Stimulated activated naive CD8-positive, alpha-beta T cell treated with anti-CD3 and anti-CD28 coated beads, Interleukin-15, Interleukin-2, amounts not matched to agents 100 ng/mL and 50 ng/mL, for 24 hours (primary cell): ENCODE results near the gene UTP11.
A peak's percentile ranks its signal among the peaks of the same experiment; 100 is the strongest.

Experiments
- H3K27ac Mint-ChIP-seq: one replicate; pipeline ENCODE4 v1.8.0; 2021; ENCODE audit warnings: mild to moderate bottlenecking, mixed read lengths
- H3K27me3 Mint-ChIP-seq: one replicate; pipeline ENCODE4 v1.8.0; 2021; ENCODE audit warnings: mixed read lengths
- H3K36me3 Mint-ChIP-seq: one replicate; pipeline ENCODE4 v1.8.0; 2021; ENCODE audit warnings: low read depth, mixed read lengths
- H3K4me1 Mint-ChIP-seq: one replicate; pipeline ENCODE4 v1.8.0; 2021; ENCODE audit warnings: low read depth, mixed read lengths
- H3K4me3 Mint-ChIP-seq: one replicate; pipeline ENCODE4 v1.8.0; 2021; ENCODE audit warnings: mild to moderate bottlenecking, mixed read lengths
- H3K9me3 Mint-ChIP-seq: one replicate; pipeline ENCODE4 v1.8.0; 2021; ENCODE audit warnings: mixed read lengths

UTP11 gene

DNA sequence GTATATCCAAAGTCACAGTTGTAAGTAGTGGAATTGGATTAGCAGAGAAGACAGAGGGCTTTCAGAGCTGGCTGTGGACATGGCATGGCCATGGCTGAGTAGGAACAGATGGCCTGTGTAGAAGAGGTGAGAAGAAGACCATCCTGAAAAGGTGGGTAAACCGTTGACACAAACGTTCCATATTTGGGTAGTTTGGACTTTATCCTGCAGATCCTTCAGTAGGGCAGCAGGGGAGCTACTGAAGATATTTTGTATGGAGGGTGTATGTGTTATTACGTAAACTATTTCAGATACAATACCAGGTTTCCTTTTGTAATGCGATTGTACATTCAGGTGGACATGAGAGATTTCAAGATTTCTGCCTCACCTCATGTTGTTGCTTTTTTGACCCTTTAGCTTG lies 1.6 kb downstream of the UTP11 start:
- peak overlapping the region; percentile 97 for H3K4me3 Mint-ChIP-seq
- H3K27ac Mint-ChIP-seq: peak overlapping the region; percentile 24
- no peaks in the 10 kb centered on the region for H3K9me3 Mint-ChIP-seq
- H3K36me3 Mint-ChIP-seq: peaks cover 56% of the 10 kb centered on the region
- peaks cover 79% of the 10 kb centered on the region for H3K4me1 Mint-ChIP-seq
- no peaks in the 10 kb centered on the region for H3K27me3 Mint-ChIP-seq

DNA sequence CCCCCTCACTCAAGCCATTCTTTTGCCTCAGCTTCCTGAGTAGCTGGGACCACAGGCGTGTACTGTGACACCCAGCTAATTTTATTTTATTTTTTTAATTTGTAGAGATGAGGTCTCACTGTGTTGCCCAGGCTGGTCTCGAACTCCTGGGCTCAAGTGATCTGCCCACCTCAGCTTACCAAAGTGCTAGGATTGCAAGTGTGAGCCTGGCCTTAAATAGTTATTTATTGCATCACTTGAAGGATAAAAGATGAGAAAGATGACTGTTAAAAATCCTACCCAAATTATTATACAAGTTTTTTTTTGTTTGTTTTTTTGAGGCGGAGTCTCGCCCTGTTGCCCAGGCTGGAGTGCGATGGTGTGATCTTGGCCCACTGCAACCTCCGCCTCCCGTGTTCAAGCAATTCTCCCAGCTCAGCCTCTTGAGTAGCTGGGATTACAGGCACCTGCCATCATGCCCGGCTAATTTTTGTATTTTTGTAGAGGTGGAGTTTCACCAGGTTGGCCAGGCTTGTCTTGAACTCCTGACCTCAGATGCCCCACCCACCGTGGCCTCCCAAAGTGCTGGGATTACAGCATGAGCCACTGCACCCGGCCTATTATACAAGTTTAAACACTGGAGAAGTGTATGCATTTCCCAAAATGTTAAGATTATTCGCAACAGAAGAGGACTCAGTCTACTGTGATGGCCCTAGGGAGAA lies 2.3 kb downstream of the UTP11 start:
- no peaks in the 10 kb centered on the region for H3K27me3 Mint-ChIP-seq
- H3K4me3 Mint-ChIP-seq: peak overlapping the region; percentile 97
- H3K4me1 Mint-ChIP-seq: peaks cover 72% of the 10 kb centered on the region
- H3K27ac Mint-ChIP-seq: peak overlapping the region; percentile 49
- H3K36me3 Mint-ChIP-seq: peaks cover 62% of the 10 kb centered on the region
- no peaks in the 10 kb centered on the region for H3K9me3 Mint-ChIP-seq

DNA sequence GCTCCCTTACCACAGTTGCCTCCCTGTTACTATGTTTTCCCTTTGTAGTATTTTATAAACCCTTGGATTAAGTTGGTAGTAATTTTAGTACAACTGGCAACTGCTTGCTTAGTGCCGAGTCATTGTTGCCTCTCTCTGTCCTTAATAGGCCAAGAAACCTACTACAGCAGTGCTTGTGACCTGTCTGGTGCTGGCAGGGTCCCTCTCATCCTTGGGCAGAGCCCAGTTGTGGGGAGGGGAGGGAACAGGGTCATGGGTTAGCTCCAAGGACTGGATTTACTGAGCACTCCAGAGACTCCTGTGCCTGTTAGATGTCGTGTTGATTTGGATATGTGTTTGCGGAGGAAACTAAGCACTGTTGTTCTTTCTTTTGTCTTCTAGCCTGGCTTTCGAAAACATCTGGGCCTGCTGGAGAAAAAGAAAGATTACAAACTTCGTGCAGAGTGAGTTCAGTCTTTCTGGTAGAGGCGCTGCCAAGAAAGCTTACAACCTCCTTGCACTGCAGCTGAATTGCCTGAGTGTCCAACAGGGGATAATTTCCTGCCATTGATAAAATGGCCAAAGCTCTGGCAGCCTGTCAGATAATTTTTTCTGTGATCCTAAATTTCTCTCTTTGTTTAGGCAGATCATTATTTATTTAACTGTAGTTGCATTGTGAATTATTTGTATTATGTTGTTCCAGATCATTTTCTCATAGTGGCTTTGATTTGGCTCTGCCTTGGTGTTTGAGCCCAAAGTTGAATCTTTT lies 3.6 kb downstream of the UTP11 start:
- Mint-ChIP-seq H3K4me3 (no peak overlapping the region), H3K4me1 (peaks cover 59% of the 10 kb centered on the region), H3K9me3 (no peaks in the 10 kb centered on the region), H3K27me3 (no peaks in the 10 kb centered on the region), H3K36me3 (peaks cover 72% of the 10 kb centered on the region), H3K27ac (peak overlapping the region; percentile 73)

DNA sequence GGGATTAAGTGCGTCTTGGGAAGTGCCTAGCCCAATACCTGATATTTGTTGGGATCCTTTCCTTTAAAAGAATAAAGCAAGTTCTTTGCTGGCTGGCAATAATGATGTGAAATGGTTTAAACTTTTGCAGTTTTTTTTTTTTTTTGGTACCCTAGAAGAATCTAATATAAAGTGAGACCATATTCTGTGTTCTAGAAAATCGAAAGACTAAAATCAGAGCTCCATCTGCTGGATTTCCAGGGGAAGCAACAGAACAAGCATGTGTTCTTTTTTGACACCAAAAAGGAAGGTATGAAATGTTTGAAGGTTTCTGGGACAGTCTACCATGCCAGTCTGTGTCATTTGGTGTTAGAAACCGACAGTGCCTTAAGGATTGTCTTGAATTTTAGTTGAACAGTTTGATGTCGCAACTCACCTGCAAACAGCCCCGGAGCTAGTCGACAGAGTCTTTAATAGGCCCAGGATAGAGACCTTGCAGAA lies 6.4 kb downstream of the UTP11 start:
- no peak overlapping the region for H3K4me3 Mint-ChIP-seq
- peak overlapping the region; percentile 11 for H3K27ac Mint-ChIP-seq
- no peaks in the 10 kb centered on the region for H3K27me3 Mint-ChIP-seq
- peaks cover 36% of the 10 kb centered on the region for H3K4me1 Mint-ChIP-seq
- no peaks in the 10 kb centered on the region for H3K9me3 Mint-ChIP-seq
- H3K36me3 Mint-ChIP-seq: peaks cover 79% of the 10 kb centered on the region

DNA sequence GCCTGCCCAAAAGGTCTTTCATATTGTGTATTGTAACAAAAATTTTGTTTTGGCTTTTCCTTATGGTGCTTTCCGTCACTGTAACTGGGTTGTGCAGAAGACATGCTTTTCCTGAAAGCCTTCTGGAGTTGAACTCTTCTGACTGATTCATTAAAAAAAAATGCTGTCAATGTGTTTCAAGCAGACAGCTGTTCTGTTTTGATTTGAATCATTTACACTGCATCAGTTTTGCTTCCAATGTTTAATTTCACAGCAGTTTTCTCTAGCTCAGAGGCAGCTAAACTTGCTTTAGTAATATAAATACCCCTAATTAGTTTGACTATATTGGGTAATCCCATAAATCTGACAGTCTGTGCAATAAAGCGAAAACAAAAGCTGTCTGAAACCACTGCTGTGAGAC lies 7.9 kb downstream of the UTP11 start:
- Mint-ChIP-seq H3K27ac (no peak overlapping the region), H3K4me3 (no peak overlapping the region), H3K36me3 (peaks cover 87% of the 10 kb centered on the region), H3K4me1 (peaks cover 22% of the 10 kb centered on the region), H3K9me3 (no peaks in the 10 kb centered on the region), H3K27me3 (no peaks in the 10 kb centered on the region)

DNA sequence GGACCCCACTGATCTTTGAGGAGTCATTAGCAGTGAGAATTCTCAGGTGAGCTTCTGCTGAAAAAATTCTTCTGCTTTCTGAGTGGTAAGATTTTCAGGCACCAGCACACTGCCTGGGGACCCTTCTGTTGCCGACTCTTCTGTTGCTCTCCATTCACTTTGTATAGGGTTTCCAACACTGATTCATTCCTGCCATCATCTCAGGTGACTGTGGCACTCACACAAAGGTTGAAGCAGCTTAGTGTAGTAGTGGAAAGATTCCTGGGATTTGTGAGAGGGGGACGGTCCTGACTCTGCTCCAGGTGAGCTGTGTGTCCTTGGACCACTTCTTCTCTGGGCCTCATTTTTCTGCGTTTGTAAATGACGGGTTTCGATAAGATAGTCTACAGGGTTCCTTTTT lies 9.4 kb downstream of the UTP11 start:
- Mint-ChIP-seq H3K4me3 (no peak overlapping the region), H3K4me1 (peaks cover 25% of the 10 kb centered on the region), H3K27ac (no peak overlapping the region), H3K9me3 (no peaks in the 10 kb centered on the region), H3K27me3 (no peaks in the 10 kb centered on the region), H3K36me3 (peaks cover 86% of the 10 kb centered on the region)

DNA sequence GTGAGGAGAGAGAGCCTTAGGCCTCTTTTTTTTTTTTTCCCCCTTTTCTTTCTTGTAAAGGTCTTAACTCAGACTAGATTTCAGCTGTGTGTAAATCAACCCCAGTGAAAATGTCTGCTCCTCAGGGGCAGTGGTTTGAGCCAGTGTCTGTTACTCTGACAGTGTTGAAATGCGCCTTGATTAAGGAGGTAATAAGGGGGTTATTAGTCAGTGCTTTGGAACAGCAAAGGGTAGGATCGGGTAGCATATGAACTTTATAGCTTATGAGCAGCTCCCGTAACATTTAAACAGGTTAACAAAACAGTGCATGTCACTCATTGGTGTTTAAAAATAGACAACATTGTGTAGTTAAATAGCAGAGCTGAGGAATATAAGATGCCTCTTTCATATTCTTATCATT lies 10.3 kb downstream of the UTP11 start:
- Mint-ChIP-seq H3K4me3 (no peak overlapping the region), H3K4me1 (peaks cover 33% of the 10 kb centered on the region), H3K27ac (no peak overlapping the region), H3K27me3 (no peaks in the 10 kb centered on the region), H3K36me3 (peaks cover 77% of the 10 kb centered on the region), H3K9me3 (no peaks in the 10 kb centered on the region)

DNA sequence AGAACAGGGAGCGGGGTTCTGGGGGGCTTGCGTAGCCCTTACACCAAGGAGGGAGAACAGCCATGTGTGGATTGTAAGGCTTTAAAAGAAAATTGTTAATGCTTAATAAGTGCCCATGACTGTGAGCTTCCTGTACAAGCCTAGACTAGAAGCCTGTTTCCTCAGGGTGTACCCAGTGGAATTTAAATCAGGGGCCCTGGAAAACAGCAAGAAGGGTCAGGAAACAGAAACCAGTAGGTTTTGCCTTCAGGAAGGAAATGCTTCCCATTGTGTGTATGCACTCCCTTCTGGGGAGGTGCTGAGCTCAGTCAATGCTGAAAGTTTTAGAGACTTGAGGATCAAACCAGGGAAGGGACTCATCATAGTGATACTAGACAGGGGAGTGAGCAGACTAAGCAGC lies 12.7 kb downstream of the UTP11 start:
- Mint-ChIP-seq H3K27ac (no peak overlapping the region), H3K4me1 (peaks cover 49% of the 10 kb centered on the region), H3K4me3 (no peak overlapping the region), H3K36me3 (peaks cover 55% of the 10 kb centered on the region), H3K27me3 (no peaks in the 10 kb centered on the region), H3K9me3 (no peaks in the 10 kb centered on the region)

DNA sequence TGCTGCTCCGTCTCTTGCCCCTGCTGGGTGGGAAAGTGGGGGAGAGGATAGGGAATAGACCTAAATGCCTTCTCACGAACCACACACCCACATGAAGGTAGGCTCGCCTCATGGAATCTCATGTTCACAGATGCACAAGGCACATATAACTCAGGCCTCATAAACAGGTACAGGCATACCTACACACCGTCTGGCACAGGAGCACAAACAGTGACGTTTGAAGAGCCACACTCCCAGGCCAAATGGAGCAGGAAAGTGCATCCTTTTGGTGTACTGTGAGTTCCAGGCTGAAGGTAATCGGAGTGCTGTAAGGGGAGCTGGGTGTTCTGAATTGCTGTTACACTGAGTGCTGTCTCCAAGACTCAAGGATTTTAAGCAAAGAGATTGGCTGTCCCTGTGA lies 13.1 kb downstream of the UTP11 start:
- Mint-ChIP-seq H3K27ac (no peak overlapping the region), H3K4me1 (peaks cover 54% of the 10 kb centered on the region), H3K27me3 (no peaks in the 10 kb centered on the region), H3K9me3 (no peaks in the 10 kb centered on the region), H3K36me3 (peaks cover 51% of the 10 kb centered on the region), H3K4me3 (no peak overlapping the region)

DNA sequence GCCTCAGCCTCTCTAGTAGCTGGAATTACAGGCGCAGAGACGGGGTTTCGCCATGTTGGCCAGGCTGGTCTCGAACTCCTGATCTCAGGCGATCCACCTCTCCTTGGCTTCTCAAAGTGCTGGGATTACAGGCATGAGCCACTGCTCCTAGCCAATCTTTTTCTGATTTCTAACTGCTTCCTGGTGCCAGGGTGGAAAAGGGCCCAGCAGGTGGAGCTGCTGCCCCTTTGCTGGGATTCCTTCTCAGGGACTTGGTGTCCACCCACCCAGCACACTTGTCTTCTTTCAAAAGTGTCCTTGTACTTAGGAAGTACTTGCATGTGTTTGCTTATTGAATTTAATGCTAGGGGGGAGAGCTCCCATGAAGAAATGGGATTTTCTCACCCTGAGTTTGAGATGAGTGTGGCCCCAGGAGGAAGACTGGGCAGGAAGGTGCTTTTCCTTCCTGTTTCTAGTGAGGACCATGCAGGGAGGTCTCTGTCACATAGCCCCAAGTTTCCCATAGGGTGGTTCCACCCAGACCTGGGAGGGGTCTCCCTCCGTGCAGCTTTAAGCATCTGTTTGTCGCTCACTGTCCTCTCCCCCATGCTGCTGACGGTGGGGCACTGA lies 14.2 kb downstream of the UTP11 start:
- H3K4me1 Mint-ChIP-seq: peaks cover 64% of the 10 kb centered on the region
- H3K9me3 Mint-ChIP-seq: no peaks in the 10 kb centered on the region
- H3K27ac Mint-ChIP-seq: peak overlapping the region; percentile 8
- H3K4me3 Mint-ChIP-seq: peak overlapping the region; percentile 6
- peaks cover 43% of the 10 kb centered on the region for H3K36me3 Mint-ChIP-seq
- no peaks in the 10 kb centered on the region for H3K27me3 Mint-ChIP-seq

DNA sequence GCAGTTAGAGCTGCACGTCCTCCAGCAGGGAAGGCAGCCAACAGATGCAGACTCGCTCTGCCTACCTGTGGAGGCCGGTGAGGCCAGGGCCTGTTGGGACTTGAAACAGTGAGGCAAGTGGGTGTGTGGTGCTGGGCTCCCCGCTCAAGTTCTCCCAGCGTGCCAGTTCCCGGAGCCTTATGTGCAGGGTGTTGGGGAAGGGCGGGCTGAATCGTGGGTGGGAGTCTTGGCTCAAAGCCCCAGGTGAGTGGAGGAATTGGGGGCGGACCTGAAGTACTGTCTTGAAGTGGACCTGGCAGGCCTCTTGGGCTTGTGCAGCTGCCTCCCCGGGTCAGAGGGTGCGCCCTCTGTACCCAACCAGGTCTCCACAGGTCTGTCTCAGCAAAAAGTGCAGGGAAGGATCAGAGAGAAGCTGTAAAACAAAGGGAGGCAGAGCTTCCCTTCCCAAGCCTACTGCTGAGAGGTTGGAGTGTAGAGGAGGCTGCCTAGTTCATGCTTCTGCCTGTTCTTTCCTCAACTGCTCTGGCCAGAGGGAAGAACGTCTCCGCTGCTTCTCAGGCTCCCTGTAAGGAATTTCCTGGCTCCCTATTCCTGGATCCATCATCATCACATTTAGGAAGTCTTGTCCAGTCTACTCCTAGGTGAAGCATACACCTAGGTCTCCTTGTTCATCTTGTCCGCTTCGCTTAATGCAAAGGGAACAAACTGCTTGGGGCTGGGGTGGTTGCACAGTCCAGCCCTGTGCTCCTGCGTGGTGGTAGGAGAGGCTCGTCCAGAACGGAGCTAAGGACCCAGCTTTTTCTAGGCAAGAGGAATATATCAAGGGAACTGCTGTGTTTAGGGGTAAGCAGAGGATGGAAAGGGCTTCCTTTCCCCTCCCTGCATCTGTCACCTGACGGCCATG lies 14.9 kb downstream of the UTP11 start:
- Mint-ChIP-seq H3K4me3 (peak overlapping the region; percentile 20), H3K4me1 (peaks cover 66% of the 10 kb centered on the region), H3K9me3 (no peaks in the 10 kb centered on the region), H3K27me3 (no peaks in the 10 kb centered on the region), H3K27ac (peak overlapping the region; percentile 91), H3K36me3 (peaks cover 37% of the 10 kb centered on the region)

DNA sequence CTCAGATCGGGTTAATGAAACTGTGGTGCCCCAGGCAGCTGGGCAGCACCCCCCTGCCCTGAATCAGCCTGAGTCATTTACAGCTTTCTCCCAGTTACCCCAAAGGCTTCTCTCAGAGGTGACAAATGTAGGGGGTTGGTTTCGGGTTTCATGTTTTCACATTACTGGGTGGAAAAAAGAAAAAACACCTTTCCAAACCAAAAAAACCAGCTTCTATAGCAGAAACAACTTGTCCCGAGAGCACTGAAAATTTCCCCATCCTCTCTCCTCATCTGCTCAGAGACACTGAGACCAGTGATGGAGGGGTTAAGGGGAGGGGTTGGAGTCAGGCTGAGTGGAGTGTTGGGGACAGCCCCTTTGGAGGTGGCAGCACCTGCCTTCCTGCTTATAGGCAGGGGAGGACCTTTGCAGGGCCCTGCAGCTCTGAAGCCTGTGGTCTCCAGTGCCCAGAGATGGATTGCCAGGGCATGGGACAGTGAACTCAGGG lies 15.6 kb downstream of the UTP11 start:
- Mint-ChIP-seq H3K4me1 (peaks cover 66% of the 10 kb centered on the region), H3K36me3 (peaks cover 31% of the 10 kb centered on the region), H3K27me3 (no peaks in the 10 kb centered on the region), H3K27ac (peak overlapping the region; percentile 91), H3K9me3 (no peaks in the 10 kb centered on the region), H3K4me3 (peak overlapping the region; percentile 32)

DNA sequence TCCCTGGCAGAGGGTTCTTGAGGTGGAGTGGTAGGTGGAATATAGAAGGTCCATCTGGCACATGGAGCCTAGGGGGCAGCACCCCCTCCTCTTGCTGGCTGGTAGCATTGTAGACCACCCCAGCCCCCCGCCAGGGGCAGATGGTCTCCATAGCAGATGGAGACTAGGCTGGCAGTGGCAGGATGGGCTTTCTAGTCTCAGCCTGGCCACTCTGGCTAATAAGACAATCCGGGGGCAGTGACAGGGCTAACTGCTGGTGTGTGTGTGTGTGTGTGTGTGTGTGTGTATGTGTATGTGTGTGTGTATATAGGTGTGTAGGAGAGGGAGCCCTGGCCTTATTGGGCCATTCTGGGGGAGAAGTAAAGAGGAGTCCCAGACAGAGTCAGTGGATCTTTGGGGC lies 16.1 kb downstream of the UTP11 start:
- Mint-ChIP-seq H3K27ac (peak overlapping the region; percentile 91), H3K9me3 (no peaks in the 10 kb centered on the region), H3K27me3 (no peaks in the 10 kb centered on the region), H3K4me1 (peaks cover 66% of the 10 kb centered on the region), H3K4me3 (peak overlapping the region; percentile 32), H3K36me3 (peaks cover 28% of the 10 kb centered on the region)

DNA sequence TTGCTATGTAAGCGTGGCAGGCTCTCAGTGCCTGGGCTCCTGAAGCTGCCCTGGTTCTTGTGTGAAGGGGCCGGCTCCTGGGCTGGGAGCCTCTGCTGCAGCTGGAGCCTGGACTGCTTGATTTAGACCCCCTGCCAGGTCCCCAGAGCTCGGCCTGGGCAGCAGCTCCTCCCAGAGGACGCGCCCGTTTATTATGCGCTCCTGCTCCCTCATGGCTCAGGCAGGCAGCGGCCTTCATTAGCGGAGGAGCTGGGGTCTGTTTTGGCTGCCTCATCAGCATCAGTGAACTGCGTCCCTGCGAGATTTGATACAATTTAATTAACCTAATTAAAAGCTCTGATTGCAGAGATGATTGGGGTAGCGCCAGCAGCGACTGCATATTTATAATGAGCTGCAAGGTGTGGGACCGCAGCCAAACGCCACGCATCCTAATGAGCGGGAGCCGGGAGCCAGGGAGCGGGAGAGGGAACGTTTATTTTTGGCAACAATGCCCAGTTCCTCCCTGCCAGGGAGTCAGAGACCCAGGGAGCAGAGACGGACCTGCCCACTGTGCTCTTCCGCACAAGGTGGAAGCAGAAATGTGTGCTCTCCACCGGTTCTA lies 16.6 kb downstream of the UTP11 start:
- no peak overlapping the region for H3K4me3 Mint-ChIP-seq

More for the DNA sequence above, 16.6 kb downstream of the UTP11 start:
- H3K9me3 Mint-ChIP-seq: no peaks in the 10 kb centered on the region
- no peaks in the 10 kb centered on the region for H3K27me3 Mint-ChIP-seq
- H3K36me3 Mint-ChIP-seq: peaks cover 23% of the 10 kb centered on the region
- H3K27ac Mint-ChIP-seq: peak overlapping the region; percentile 91
- H3K4me1 Mint-ChIP-seq: peaks cover 66% of the 10 kb centered on the region
